HepG2 (cell line): ENCODE measurements around the gene CDC14C. TPM values are rescaled to one million over a fixed set of nuclear protein-coding genes. Genes with fewer than 3 reads are reported as not detected.

Experiments used
- ATAC-seq: fragments of 200-7000 bp; cut with Tn5 transposase; 3 replicates; pipeline ENCODE4 v1.9.1; 2020; ENCODE audit warnings: mild to moderate bottlenecking, moderate library complexity
- BruUV-seq: library from RNA; stranded (reverse); fragments of 400-500 nt; replicated peaks from 2 replicates; lab custom pipeline; 2021; lab: Mats Ljungman, UMichigan
- CTCF ChIA-PET: fragments of 300-600 bp; formaldehyde crosslinking; extraction: SDS; loops from one replicate; lab custom pipeline; 2021; ENCODE audit warnings: low total read pairs, inconsistent platforms, low intra/inter-chr PET ratio; lab: Yijun Ruan, JAX
- POLR2A ChIA-PET: fragments of 350-600 bp; sonication (Branson Sonifier 250); formaldehyde crosslinking; loops from one replicate; lab custom pipeline; 2020; ENCODE audit warnings: antibody characterized with exemption, inconsistent platforms; lab: Yijun Ruan, JAX
- DNase-seq: peaks from one replicate; pipeline ENCODE4 v3.0.0-alpha.2; 2015; ENCODE audit warnings: low spot score
- FAIRE-seq: peaks from 3 replicates; lab custom pipeline; 2011; peaks lifted over from hg19 to GRCh38; lab: Jason Lieb, UNC
- H2AFZ ChIP-seq: one replicate; pipeline ENCODE4 v1.6.1; 2011; ENCODE audit warnings: low read length, inconsistent platforms
- H3K27ac ChIP-seq: fragments of 300-600 bp; 3 replicates; pipeline ENCODE4 v1.8.0; 2011; ENCODE audit warnings: mixed run types, mild to moderate bottlenecking, mixed read lengths, low read length, inconsistent platforms; ENCODE audit not compliant: insufficient read depth; ENCODE audit errors: extremely low read length
- H3K27me3 ChIP-seq, 2 experiments: fragments of 200-600 bp in 1 of 2; 2 replicates in 1 of 2; 3 replicates in 1 of 2; pipeline versions ENCODE4 v1.6.0 to v1.8.0; 2011; ENCODE audit warnings: low read length in 2 of 2, mild to moderate bottlenecking in 2 of 2, moderate library complexity in 2 of 2, inconsistent platforms in 1 of 2; ENCODE audit not compliant: insufficient read depth in 2 of 2, control insufficient read depth in 1 of 2
- H3K36me3 ChIP-seq, 2 experiments: fragments of 200-600 bp in 1 of 2; replicated peaks in 1 of 2; 2 replicates in 1 of 2; 3 replicates in 1 of 2; pipeline versions ENCODE4 v1.5.1 to v1.8.0; 2011; ENCODE audit warnings: low read length in 2 of 2, inconsistent platforms in 1 of 2; ENCODE audit not compliant: insufficient read depth in 2 of 2, control insufficient read depth in 1 of 2
- H3K4me1 ChIP-seq: 2 replicates; pipeline ENCODE4 v1.5.1; 2012; ENCODE audit warnings: low read length, inconsistent platforms; ENCODE audit not compliant: insufficient read depth
- H3K4me2 ChIP-seq: 2 replicates; pipeline ENCODE4 v1.6.0; 2011; ENCODE audit warnings: low read depth, low read length, inconsistent platforms
- H3K4me3 ChIP-seq, 3 experiments: fragments of 200-600 bp in 1 of 3; sonication (generic), shearing (Covaris generic) in 1 of 3; replicated peaks in 1 of 3; 2 replicates each; pipeline ENCODE4 v1.5.1; 2011 to 2016; ENCODE audit warnings: low read length in 3 of 3, inconsistent platforms in 2 of 3, low read depth in 2 of 3, mild to moderate bottlenecking in 2 of 3, control low read depth in 1 of 3, mixed read lengths in 1 of 3; ENCODE audit not compliant: insufficient read depth in 1 of 3
- H3K79me2 ChIP-seq: one replicate; pipeline ENCODE4 v1.6.1; 2011; ENCODE audit warnings: low read length, inconsistent platforms; ENCODE audit not compliant: insufficient read depth
- H3K9ac ChIP-seq: 2 replicates; pipeline ENCODE4 v1.6.0; 2011; ENCODE audit warnings: mild to moderate bottlenecking, low read depth, low read length, inconsistent platforms; ENCODE audit not compliant: insufficient read depth
- H3K9me3 ChIP-seq: 2 replicates; pipeline ENCODE4 v1.5.1; 2012; ENCODE audit warnings: mild to moderate bottlenecking, low read length
- H4K20me1 ChIP-seq: 2 replicates; pipeline ENCODE4 v1.6.0; 2011; ENCODE audit warnings: inconsistent platforms, mild to moderate bottlenecking, low read length, moderate library complexity; ENCODE audit not compliant: insufficient read depth
- FOXK1 ChIP-seq: sonication (generic); formaldehyde crosslinking; IDR thresholded peaks from 2 replicates; pipeline ENCODE4 v1.4.0; 2020; ENCODE audit warnings: low read depth, missing genetic modification reagents, borderline replicate concordance
- KLF11 ChIP-seq: IDR thresholded peaks from 2 replicates; pipeline ENCODE4 v1.6.1; 2016; ENCODE audit warnings: missing compliant biosample characterization
- PHF21A ChIP-seq: sonication (generic); formaldehyde crosslinking; IDR thresholded peaks from 2 replicates; pipeline ENCODE4 v1.5.0; 2020; ENCODE audit warnings: mild to moderate bottlenecking, missing genetic modification reagents
- RFXANK ChIP-seq: IDR thresholded peaks from 2 replicates; pipeline ENCODE4 v1.6.1; 2016
- TAF1 ChIP-seq: sonication (generic); formaldehyde crosslinking; IDR thresholded peaks from 2 replicates; pipeline ENCODE4 v1.4.0; 2020; ENCODE audit warnings: missing genetic modification reagents
- TRAFD1 ChIP-seq: sonication (generic); formaldehyde crosslinking; IDR thresholded peaks from 2 replicates; pipeline ENCODE4 v1.5.1; 2020; ENCODE audit warnings: missing genetic modification reagents, mild to moderate bottlenecking, borderline replicate concordance
- ZBTB38 ChIP-seq: sonication (generic); formaldehyde crosslinking; IDR thresholded peaks from 2 replicates; pipeline ENCODE4 v1.5.1; 2020; ENCODE audit warnings: mild to moderate bottlenecking, missing genetic modification reagents
- ZNF790 ChIP-seq: sonication (generic); formaldehyde crosslinking; IDR thresholded peaks from 2 replicates; pipeline ENCODE4 v1.8.0; 2022; ENCODE audit warnings: missing genetic modification reagents, mild to moderate bottlenecking, borderline replicate concordance
- WGBS: methylation state at CpG from one replicate; pipeline ENCODE4 v1.1.6; 2017; ENCODE audit warnings: low lambda C conversion rate; 5-methylcytosine and 5-hydroxymethylcytosine counted together
- in situ Hi-C: cut with HindIII; loops from 2 replicates; pipeline ENCODE4 v1.10.0; 2017; ENCODE audit warnings: low pct_unique_long_range_greater_than_20kb; ENCODE audit not compliant: extremely low pct_ligation_motif_present
- intact Hi-C: fragments of 100-400 bp; cut with micrococcal nuclease; formaldehyde crosslinking; loops from one replicate; pipeline ENCODE4 v1.10.0; 2022; ENCODE audit not compliant: unreplicated experiment
- polyA plus RNA-seq, 8 experiments: library from polyadenylated mRNA; depleted of rRNA in 3 of 8; stranded (reverse) in 7 of 8; unstranded in 1 of 8; fragments of >200 nt; fragmentation: Illumina TruSeq in 4 of 8; extraction: Trizol in 4 of 8; gene quantifications; 2 replicates each; pipeline versions ENCODE4 v1.2.1 to v1.2.3, GENCODE V29; 2011 to 2016; ENCODE audit warnings: low read depth in 4 of 8, missing spikeins in 1 of 8, mixed read lengths in 1 of 8; ENCODE audit not compliant: insufficient read depth in 1 of 8
- total RNA-seq, 5 experiments: library from RNA; depleted of rRNA; stranded (reverse); fragments of >200 nt; fragmentation: Illumina TruSeq; extraction: Trizol; gene quantifications; 2 replicates each; pipeline ENCODE4 v1.2.3, GENCODE V29; 2016; ENCODE audit warnings: low read depth in 1 of 5
- TF ChIP-seq, protein P1 (sequence below): sonication (generic); formaldehyde crosslinking; IDR thresholded peaks from 2 replicates; pipeline ENCODE4 v1.4.0; 2020; ENCODE audit warnings: mild to moderate bottlenecking, low read depth, missing genetic modification reagents

CDC14C gene
- total and polyA plus RNA-seq, 2 of the 13 experiments (the other 11 are each of a cell fraction or from before 2014, with no cell fraction given), result 0.09 TPM; not detected in 1

DNA sequence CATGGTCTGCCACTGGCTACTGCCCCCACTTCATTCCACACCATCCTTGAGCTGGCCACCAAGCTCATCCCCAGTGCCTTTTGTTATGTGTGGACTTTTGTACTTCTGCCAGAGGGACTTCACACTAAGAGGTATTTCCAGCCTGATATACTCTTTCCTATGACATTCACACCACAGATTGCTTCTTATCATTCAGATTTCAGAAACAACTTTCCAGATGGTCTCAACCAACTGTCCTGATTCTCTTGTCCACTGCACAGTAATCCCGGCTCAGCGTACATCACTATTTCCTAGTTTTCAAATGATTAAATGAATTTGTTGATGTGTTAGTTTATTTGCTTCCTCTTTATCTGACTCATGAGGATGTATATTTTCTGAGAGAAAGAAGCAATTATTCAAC is 7.1 kb downstream of the CDC14C start:
- Histone ChIP-seq H3K27ac (no peak overlapping the region), H3K9me3 (peaks cover 6% of the 10 kb centered on the region; the same call in 1 of the 2 replicates), H3K9ac (no peak overlapping the region), H3K4me3 (no peak overlapping the region), H3K4me2 (no peak overlapping the region), H3K36me3 (no peaks in the 10 kb centered on the region), H3K4me1 (no peaks in the 10 kb centered on the region), H4K20me1 (no peaks in the 10 kb centered on the region), H3K27me3 (no peaks in the 10 kb centered on the region), H2AFZ (no peak overlapping the region), H3K79me2 (no peaks in the 10 kb centered on the region)
- in situ Hi-C loops, result no loop called here
- DNase-seq (no peak), ATAC-seq (no peak), FAIRE-seq (no peak)
- 95% methylated on average over 2 of the region's 2 CpGs for WGBS
- TF ChIP-seq, protein P1, sequence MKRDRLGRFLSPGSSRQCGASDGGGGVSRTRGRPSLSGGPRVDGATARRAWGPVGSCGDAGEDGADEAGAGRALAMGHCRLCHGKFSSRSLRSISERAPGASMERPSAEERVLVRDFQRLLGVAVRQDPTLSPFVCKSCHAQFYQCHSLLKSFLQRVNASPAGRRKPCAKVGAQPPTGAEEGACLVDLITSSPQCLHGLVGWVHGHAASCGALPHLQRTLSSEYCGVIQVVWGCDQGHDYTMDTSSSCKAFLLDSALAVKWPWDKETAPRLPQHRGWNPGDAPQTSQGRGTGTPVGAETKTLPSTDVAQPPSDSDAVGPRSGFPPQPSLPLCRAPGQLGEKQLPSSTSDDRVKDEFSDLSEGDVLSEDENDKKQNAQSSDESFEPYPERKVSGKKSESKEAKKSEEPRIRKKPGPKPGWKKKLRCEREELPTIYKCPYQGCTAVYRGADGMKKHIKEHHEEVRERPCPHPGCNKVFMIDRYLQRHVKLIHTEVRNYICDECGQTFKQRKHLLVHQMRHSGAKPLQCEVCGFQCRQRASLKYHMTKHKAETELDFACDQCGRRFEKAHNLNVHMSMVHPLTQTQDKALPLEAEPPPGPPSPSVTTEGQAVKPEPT (CRISPR knock-in tag), result no peak
- TF ChIP-seq ZBTB38 (CRISPR knock-in tag) (no peak), RFXANK (CRISPR knock-in tag) (no peak), KLF11 (no peak), TAF1 (CRISPR knock-in tag) (no peak), ZNF790 (no peak), TRAFD1 (CRISPR knock-in tag) (no peak), FOXK1 (no peak), PHF21A (CRISPR knock-in tag) (no peak)
- BruUV-seq, result no TSS peak
- ChIA-PET POLR2A (no interaction called here), CTCF (no interaction called here)
- intact Hi-C loops, result no loop called here
